Panc1 (cell line): Measurements from ENCODE around the gene SCNN1B. TPM values are rescaled to one million over a fixed set of nuclear protein-coding genes. Genes with fewer than 3 reads are reported as not detected.

Experiments used
- ATAC-seq: fragments of 200-7000 bp; cut with Tn5 transposase; 2 replicates; pipeline ENCODE4 v1.9.1; 2020; ENCODE audit warnings: mild to moderate bottlenecking, moderate library complexity
- BruUV-seq: library from RNA; stranded (reverse); fragments of 400-500 nt; replicated peaks from 2 replicates; lab custom pipeline; 2021; lab: Mats Ljungman, UMichigan
- CTCF ChIA-PET: fragments of 300-600 bp; sonication (Branson Sonifier 250); formaldehyde crosslinking; loops from one replicate; lab custom pipeline; 2022; ENCODE audit warnings: antibody characterized with exemption; lab: Charles Lee
- POLR2A ChIA-PET: fragments of 300-600 bp; sonication (Branson Sonifier 250); formaldehyde crosslinking; loops from one replicate; lab custom pipeline; 2022; ENCODE audit warnings: antibody characterized with exemption; lab: Charles Lee
- DNase-seq: peaks from one replicate; pipeline ENCODE4 v3.0.0-alpha.2; 2010; ENCODE audit warnings: low read depth, low spot score
- H3K27ac ChIP-seq: 2 replicates; pipeline ENCODE4 v1.5.1; 2011; ENCODE audit warnings: mild to moderate bottlenecking, low read length, inconsistent platforms
- H3K27me3 ChIP-seq: fragments of 200-500 bp; sonication (Bioruptor generic); 2 replicates; pipeline ENCODE4 v1.6.0; 2014; ENCODE audit warnings: low read length, inconsistent platforms; ENCODE audit not compliant: control insufficient read depth, insufficient read depth
- H3K36me3 ChIP-seq: fragments of 200-500 bp; sonication (Bioruptor generic); 2 replicates; pipeline ENCODE4 v1.5.1; 2014; ENCODE audit warnings: inconsistent platforms, mild to moderate bottlenecking, low read length, moderate library complexity; ENCODE audit not compliant: control insufficient read depth, insufficient read depth
- H3K4me1 ChIP-seq: 2 replicates; pipeline ENCODE4 v1.5.1; 2011; ENCODE audit warnings: inconsistent platforms, mild to moderate bottlenecking, low read length, moderate library complexity; ENCODE audit not compliant: control insufficient read depth, insufficient read depth
- H3K4me3 ChIP-seq, 2 experiments: 2 replicates each; pipeline ENCODE4 v1.5.1; 2011 to 2012; ENCODE audit warnings: low read depth in 2 of 2, low read length in 2 of 2, mild to moderate bottlenecking in 2 of 2, inconsistent platforms in 1 of 2, moderate library complexity in 1 of 2
- H3K9me3 ChIP-seq: fragments of 200-500 bp; sonication (Bioruptor generic); 2 replicates; pipeline ENCODE4 v1.5.1; 2014; ENCODE audit warnings: low read depth, mild to moderate bottlenecking, inconsistent platforms, low read length, moderate library complexity; ENCODE audit not compliant: control insufficient read depth, insufficient read depth
- CTCF ChIP-seq: fragments of 450-650 bp; IDR thresholded peaks from 2 replicates; pipeline ENCODE4 v1.5.1; 2017; ENCODE audit warnings: mild to moderate bottlenecking
- POLR2AphosphoS5 ChIP-seq: IDR thresholded peaks from 2 replicates; pipeline ENCODE4 v1.6.1; 2012; ENCODE audit warnings: mild to moderate bottlenecking, low read depth, low read length, moderate library complexity
- REST ChIP-seq, 2 experiments: IDR thresholded peaks; 2 replicates each; pipeline ENCODE4 v1.6.1; 2011 to 2012; ENCODE audit warnings: low read depth in 2 of 2, control low read depth in 1 of 2, low read length in 1 of 2, mild to moderate bottlenecking in 1 of 2, moderate library complexity in 1 of 2; ENCODE audit not compliant: insufficient read depth in 1 of 2
- SIN3A ChIP-seq: IDR thresholded peaks from 2 replicates; pipeline ENCODE4 v1.6.1; 2012; ENCODE audit warnings: low read depth, mild to moderate bottlenecking, low read length, moderate library complexity, borderline replicate concordance; ENCODE audit not compliant: insufficient read depth
- TCF7L2 ChIP-seq: IDR thresholded peaks from 2 replicates; pipeline ENCODE4 v1.6.1; 2011; ENCODE audit warnings: mild to moderate bottlenecking, low read depth, low read length, inconsistent platforms
- in situ Hi-C: cut with HindIII; loops from 2 replicates; pipeline ENCODE4 v1.10.0; 2016; ENCODE audit warnings: low sequenced_read_pairs, low pct_unique_long_range_greater_than_20kb
- intact Hi-C: fragments of 100-400 bp; cut with micrococcal nuclease; formaldehyde crosslinking; loops from one replicate; pipeline ENCODE4 v1.10.0; 2022; ENCODE audit not compliant: unreplicated experiment
- total RNA-seq: library from RNA; stranded (reverse); gene quantifications from one replicate; pipeline ENCODE4 v1.2.1, GENCODE V29; 2021; ENCODE audit not compliant: unreplicated experiment

SCNN1B gene
- total RNA-seq, 1 experiment from 2014 or later: 10.7 TPM

- Histone ChIP-seq H3K27me3 (no peaks in the 10 kb centered on the region), H3K36me3 (no peaks in the 10 kb centered on the region), H3K9me3 (no peaks in the 10 kb centered on the region), H3K4me1 (peaks cover 33% of the 10 kb centered on the region), H3K27ac (peak overlapping the region; percentile 52; the same call in 1 of the 2 replicates), H3K4me3 (no peak overlapping the region)
- no TSS peak for BruUV-seq
- no peak for DNase-seq
- ChIA-PET CTCF (interaction anchor here (0.6 kb wide), 1 partner anchor 17 kb away, joined by 3 read pairs; no protein-coding TSS in a partner anchor), POLR2A (interaction anchor here (0.6 kb wide), 1 partner anchor 46 kb away, joined by 11 read pairs; no protein-coding TSS in a partner anchor)
- in situ Hi-C loops (no loop called here), intact Hi-C loops (no loop called here)
- no peak for TF ChIP-seq SIN3A
- no peak for TF ChIP-seq TCF7L2
- TF ChIP-seq CTCF: no peak
- TF ChIP-seq POLR2AphosphoS5: no peak
- no peak for TF ChIP-seq REST (IDR thresholded peaks at IDR 0.05; ENCODE audit: insufficient read depth in 1 of 2, low read depth in 2 of 2, low read length in 1 of 2)
- no peak; the same call in 1 of the 2 replicates for ATAC-seq
Measured at GRCh38 chr16:23310217-23310616, 8.1 kb downstream of the SCNN1B start.

GRCh38 chr16:23310744-23311143, 8.6 kb downstream of the SCNN1B start:
- H3K27me3 ChIP-seq: no peaks in the 10 kb centered on the region
- BruUV-seq: no TSS peak

More at GRCh38 chr16:23310744-23311143, 8.6 kb downstream of the SCNN1B start:
- DNase-seq: no peak
- H3K9me3 ChIP-seq: no peaks in the 10 kb centered on the region
- no peak overlapping the region for H3K4me3 ChIP-seq
- intact Hi-C loops: no loop called here
- H3K36me3 ChIP-seq: no peaks in the 10 kb centered on the region
- no peak for TF ChIP-seq POLR2AphosphoS5
- TF ChIP-seq CTCF: no peak
- TF ChIP-seq REST (IDR thresholded peaks at IDR 0.05; ENCODE audit: insufficient read depth in 1 of 2, low read depth in 2 of 2, low read length in 1 of 2): no peak
- no peak for TF ChIP-seq SIN3A
- TF ChIP-seq TCF7L2: no peak
- no peak for ATAC-seq
- H3K4me1 ChIP-seq: peaks cover 34% of the 10 kb centered on the region
- peak overlapping the region; percentile 52; the same call in 1 of the 2 replicates for H3K27ac ChIP-seq
- in situ Hi-C loops: no loop called here
- ChIA-PET CTCF (interaction anchor here (0.6 kb wide), 1 partner anchor 18 kb away, joined by 3 read pairs; no protein-coding TSS in a partner anchor), POLR2A (interaction anchor here (0.6 kb wide), 1 partner anchor 45 kb away, joined by 11 read pairs; no protein-coding TSS in a partner anchor)
